ENCODE results near the gene ADD1. TPM values are rescaled to one million over a fixed set of nuclear protein-coding genes. Genes with fewer than 3 reads are reported as not detected.

ADD1 gene
- polyA plus RNA-seq, 1 donor (not counting 4 experiments of a cell fraction or from before 2014, with no cell fraction given), result 109 TPM

DNA sequence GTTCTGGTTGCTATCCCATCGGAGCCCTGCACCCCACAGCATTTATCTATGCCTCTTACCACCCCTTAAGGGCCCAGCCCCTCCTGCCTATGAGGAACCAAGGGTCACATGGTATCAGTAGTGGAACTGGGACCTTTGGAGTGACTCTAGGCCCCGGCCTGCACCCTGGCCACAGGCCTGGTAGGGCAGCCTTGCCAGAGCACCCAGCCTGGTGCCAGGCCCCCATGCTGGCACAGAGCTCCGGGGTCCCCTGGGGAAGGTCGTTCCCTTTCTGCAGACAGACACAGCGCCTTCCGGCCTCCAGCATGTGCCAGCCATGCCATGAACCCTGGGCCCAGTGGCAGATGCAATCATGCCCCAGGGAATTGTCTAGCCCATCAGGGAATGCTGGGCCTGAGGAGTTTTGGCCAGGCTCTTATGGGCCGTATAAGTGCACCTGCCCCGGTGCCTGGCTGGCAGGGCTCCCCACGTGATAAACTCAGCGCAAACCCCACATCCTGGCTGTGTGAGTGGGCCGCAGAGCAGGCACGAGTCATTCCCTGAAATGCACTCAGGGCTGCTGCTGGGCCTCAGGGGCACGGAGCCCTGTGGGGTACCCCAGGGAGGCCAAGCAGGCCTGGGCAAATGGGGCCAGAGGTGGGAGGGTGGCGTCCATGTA, 19.8 kb upstream of the ADD1 start:
- peaks cover 3 to 33% of the 10 kb centered on the region in 2 experiments for H3K36me3 ChIP-seq (ENCODE audit: control insufficient read depth in 2 of 2, extremely low read depth in 1 of 2, insufficient read depth in 2 of 2, low read length in 2 of 2)

GRCh38 chr4:2824329-2824835, 19.3 kb upstream of the ADD1 start:
- H3K36me3 ChIP-seq (ENCODE audit: control insufficient read depth in 2 of 2, extremely low read depth in 1 of 2, insufficient read depth in 2 of 2, low read length in 2 of 2), result peaks cover 3 to 33% of the 10 kb centered on the region in 2 experiments
- H3K79me2 ChIP-seq (ENCODE audit: control insufficient read depth, insufficient read depth, low read length), result no peaks in the 10 kb centered on the region
- H3K27ac ChIP-seq (ENCODE audit: control insufficient read depth, insufficient read depth, low read length), result no peak overlapping the region
- H3K9me3 ChIP-seq (ENCODE audit: control insufficient read depth, low read depth, low read length), result no peaks in the 10 kb centered on the region
- no peak overlapping the region for H3K4me3 ChIP-seq (ENCODE audit: control insufficient read depth in 2 of 3, extremely low read depth in 1 of 3, insufficient read depth in 2 of 3, low read depth in 1 of 3, low read length in 3 of 3)
- no peaks in the 10 kb centered on the region for H3K27me3 ChIP-seq (ENCODE audit: control insufficient read depth, extremely low read depth, insufficient read depth, low read length)
- H4K20me1 ChIP-seq (ENCODE audit: control insufficient read depth, extremely low read depth, insufficient read depth, low read length), result peaks cover 2% of the 10 kb centered on the region
- H3K9me1 ChIP-seq (ENCODE audit: control insufficient read depth, extremely low read depth, insufficient read depth, low read length), result no peaks in the 10 kb centered on the region
- H3K4me2 ChIP-seq (ENCODE audit: control insufficient read depth, extremely low read depth, insufficient read depth, low read depth, low read length), result no peak overlapping the region
- no peaks in the 10 kb centered on the region for H3K4me1 ChIP-seq (ENCODE audit: control insufficient read depth, extremely low read depth, insufficient read depth, low read length)
- dilution Hi-C loops (cut with MboI; ENCODE audit: extremely low pct_ligation_motif_present, low sequenced_read_pairs), result no loop called here
- DNase-seq (ENCODE audit: low read depth, low spot score), result no peak
- no peak overlapping the region for H2AFZ ChIP-seq (ENCODE audit: control insufficient read depth, low read length)
- TF ChIP-seq CTCF (optimal IDR thresholded peaks at IDR 0.05 in 1 of 3, IDR thresholded peaks at IDR 0.05 in 1 of 3, conservative IDR thresholded peaks at IDR 0.05 in 1 of 3; ENCODE audit: extremely low read depth in 1 of 3, insufficient read depth in 2 of 3, low read length in 3 of 3) (no peak), EZH2 (IDR thresholded peaks at IDR 0.05; ENCODE audit: low read length) (no peak)
- no peak for FAIRE-seq
- H3K9ac ChIP-seq (ENCODE audit: control insufficient read depth, extremely low read depth, insufficient read depth, low read length), result no peak overlapping the region

More for the DNA sequence above, 19.8 kb upstream of the ADD1 start:
- FAIRE-seq (no peak), DNase-seq (ENCODE audit: low read depth, low spot score) (no peak)
- H4K20me1 ChIP-seq (ENCODE audit: control insufficient read depth, extremely low read depth, insufficient read depth, low read length), result peaks cover 2% of the 10 kb centered on the region
- TF ChIP-seq CTCF (optimal IDR thresholded peaks at IDR 0.05 in 1 of 3, IDR thresholded peaks at IDR 0.05 in 1 of 3, conservative IDR thresholded peaks at IDR 0.05 in 1 of 3; ENCODE audit: extremely low read depth in 1 of 3, insufficient read depth in 2 of 3, low read length in 3 of 3), result no peak
- TF ChIP-seq EZH2 (IDR thresholded peaks at IDR 0.05; ENCODE audit: low read length), result no peak
- H3K9me3 ChIP-seq (ENCODE audit: control insufficient read depth, low read depth, low read length), result no peaks in the 10 kb centered on the region
- H3K4me3 ChIP-seq (ENCODE audit: control insufficient read depth in 2 of 3, extremely low read depth in 1 of 3, insufficient read depth in 2 of 3, low read depth in 1 of 3, low read length in 3 of 3), result no peak overlapping the region
- no peaks in the 10 kb centered on the region for H3K4me1 ChIP-seq (ENCODE audit: control insufficient read depth, extremely low read depth, insufficient read depth, low read length)
- no peak overlapping the region for H2AFZ ChIP-seq (ENCODE audit: control insufficient read depth, low read length)
- no peak overlapping the region for H3K27ac ChIP-seq (ENCODE audit: control insufficient read depth, insufficient read depth, low read length)
- no peaks in the 10 kb centered on the region for H3K27me3 ChIP-seq (ENCODE audit: control insufficient read depth, extremely low read depth, insufficient read depth, low read length)
- no peak overlapping the region for H3K9ac ChIP-seq (ENCODE audit: control insufficient read depth, extremely low read depth, insufficient read depth, low read length)
- no peaks in the 10 kb centered on the region for H3K9me1 ChIP-seq (ENCODE audit: control insufficient read depth, extremely low read depth, insufficient read depth, low read length)
- H3K79me2 ChIP-seq (ENCODE audit: control insufficient read depth, insufficient read depth, low read length), result no peaks in the 10 kb centered on the region
- H3K4me2 ChIP-seq (ENCODE audit: control insufficient read depth, extremely low read depth, insufficient read depth, low read depth, low read length), result no peak overlapping the region
- dilution Hi-C loops (cut with MboI; ENCODE audit: extremely low pct_ligation_motif_present, low sequenced_read_pairs), result no loop called here
